Ecto neural progenitor cell (in vitro differentiated cells): Measurements from ENCODE around the gene IL18BP.

Experiments used
- DNase-seq: peaks from one replicate; pipeline ENCODE4 v3.0.0-alpha.2; 2018; ENCODE audit warnings: low spot score

The IL18BP gene

DNA sequence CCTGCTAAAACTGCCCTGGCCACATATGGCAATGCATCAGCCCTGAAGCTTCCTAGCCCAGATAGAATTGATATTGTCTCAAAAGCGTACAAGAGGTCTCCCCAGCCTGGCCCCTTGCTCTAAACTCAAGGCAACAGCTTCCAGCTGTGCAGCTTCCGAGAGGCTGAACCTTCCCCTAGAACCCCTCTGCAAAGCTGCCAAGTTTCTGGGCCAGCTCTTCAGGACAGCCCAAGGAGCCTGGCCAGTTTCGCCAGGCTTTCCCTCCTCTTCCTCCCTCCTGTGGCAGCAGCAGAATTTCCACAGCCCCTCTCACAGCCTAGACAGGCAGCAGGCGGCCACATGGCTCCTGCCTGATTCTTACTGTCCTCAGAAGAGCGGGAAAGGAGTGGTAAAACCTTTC is 47.1 kb downstream of the IL18BP start:
- DNase-seq: no peak

DNA sequence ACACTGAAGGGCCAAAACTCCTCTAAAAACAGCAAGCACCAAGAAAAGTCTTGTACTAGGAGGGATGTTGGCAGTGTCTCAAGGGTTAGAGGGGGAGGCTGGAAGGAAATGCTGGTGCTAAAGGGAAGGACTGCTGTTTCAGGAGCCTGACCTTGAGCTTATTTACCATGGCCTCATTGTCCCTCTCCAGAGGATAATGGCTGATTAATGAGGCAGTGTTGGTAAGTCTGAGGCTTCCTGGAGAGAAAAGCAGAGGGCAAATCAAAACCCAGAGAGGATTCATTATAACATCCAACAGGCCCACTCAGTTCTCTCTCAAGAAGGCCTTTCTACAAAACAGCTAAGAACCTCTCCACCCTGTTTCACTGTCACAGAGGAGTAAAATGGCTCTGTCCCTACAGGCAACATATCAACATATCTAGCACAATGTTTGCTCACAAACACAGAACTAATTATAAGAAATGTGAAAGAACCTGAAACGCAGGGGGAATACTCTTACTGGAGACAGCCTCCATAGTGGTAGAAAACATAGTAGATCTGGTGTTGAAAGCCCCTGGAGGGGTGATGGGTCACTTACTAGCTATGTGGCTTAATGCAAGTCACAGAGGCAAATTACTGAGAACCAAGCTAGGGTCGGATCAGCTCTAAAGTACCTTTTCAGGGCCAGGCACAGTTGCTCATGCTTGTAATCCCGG is 50.2 kb downstream of the IL18BP start:
- no peak for DNase-seq
